Peyer's patch (tissue), 4 donors: Measurements from ENCODE around the gene HEYL.

Experiments
- POLR2A ChIP-seq, 2 donors: fragments of 450-650 bp; IDR thresholded peaks; one replicate each; pipeline ENCODE4 v1.5.1; 2017; ENCODE audit warnings: antibody characterized with exemption in 2 of 2, mild to moderate bottlenecking in 2 of 2, moderate library complexity in 2 of 2
- TF ChIP-seq, protein P1 (sequence below), 6 experiments: fragments of 450-650 bp in 4 of 6; fragments of 200-600 bp in 2 of 6; sonication (generic) in 1 of 6; IDR thresholded peaks; one replicate each; pipeline ENCODE4 v1.5.1; 2017 to 2019; ENCODE audit warnings: antibody characterized with exemption in 6 of 6, mild to moderate bottlenecking in 3 of 6, moderate library complexity in 1 of 6

DNA sequence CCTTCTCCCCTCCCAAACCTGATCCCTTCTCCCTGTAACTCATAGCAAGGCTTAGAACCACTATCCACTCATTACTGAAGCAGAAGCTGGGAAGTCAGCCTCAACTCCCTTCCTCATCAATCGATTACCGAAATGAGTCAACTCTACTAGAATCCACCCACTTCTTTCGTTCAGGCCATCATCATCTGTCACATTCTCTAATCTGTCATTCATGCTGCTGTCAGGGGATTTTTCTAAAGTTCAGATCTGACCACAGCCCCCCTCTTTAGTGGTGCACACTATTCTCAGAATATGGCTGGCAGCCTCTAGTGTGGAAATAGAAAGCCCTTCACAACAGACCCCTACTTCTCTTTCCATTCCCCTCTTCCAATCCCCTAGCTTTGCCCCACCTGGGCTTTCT, 27.3 kb upstream of the HEYL start:
- no peak for TF ChIP-seq POLR2A (IDR thresholded peaks at IDR 0.05)
- TF ChIP-seq, protein P1, sequence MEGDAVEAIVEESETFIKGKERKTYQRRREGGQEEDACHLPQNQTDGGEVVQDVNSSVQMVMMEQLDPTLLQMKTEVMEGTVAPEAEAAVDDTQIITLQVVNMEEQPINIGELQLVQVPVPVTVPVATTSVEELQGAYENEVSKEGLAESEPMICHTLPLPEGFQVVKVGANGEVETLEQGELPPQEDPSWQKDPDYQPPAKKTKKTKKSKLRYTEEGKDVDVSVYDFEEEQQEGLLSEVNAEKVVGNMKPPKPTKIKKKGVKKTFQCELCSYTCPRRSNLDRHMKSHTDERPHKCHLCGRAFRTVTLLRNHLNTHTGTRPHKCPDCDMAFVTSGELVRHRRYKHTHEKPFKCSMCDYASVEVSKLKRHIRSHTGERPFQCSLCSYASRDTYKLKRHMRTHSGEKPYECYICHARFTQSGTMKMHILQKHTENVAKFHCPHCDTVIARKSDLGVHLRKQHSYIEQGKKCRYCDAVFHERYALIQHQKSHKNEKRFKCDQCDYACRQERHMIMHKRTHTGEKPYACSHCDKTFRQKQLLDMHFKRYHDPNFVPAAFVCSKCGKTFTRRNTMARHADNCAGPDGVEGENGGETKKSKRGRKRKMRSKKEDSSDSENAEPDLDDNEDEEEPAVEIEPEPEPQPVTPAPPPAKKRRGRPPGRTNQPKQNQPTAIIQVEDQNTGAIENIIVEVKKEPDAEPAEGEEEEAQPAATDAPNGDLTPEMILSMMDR (IDR thresholded peaks at IDR 0.05) = no peak
